ENCODE results near the gene SAYSD1. TPM values are rescaled to one million over a fixed set of nuclear protein-coding genes. Genes with fewer than 3 reads are reported as not detected.

SAYSD1 gene
- total and polyA plus RNA-seq, 2 of the 8 experiments (the other 6 are each of a cell fraction or from before 2014, with no cell fraction given): 6.7 to 7.9 TPM

GRCh38 chr6:39156801-39157200, 41.8 kb upstream of the SAYSD1 start (continued):
- TF ChIP-seq CHD7 (IDR thresholded peaks at IDR 0.05; ENCODE audit: insufficient replicate concordance, low read length) (no peak), HDAC2 (IDR thresholded peaks at IDR 0.05; ENCODE audit: borderline replicate concordance in 1 of 2, low read depth in 2 of 2, low read length in 2 of 2) (no peak), CBX8 (IDR thresholded peaks at IDR 0.05; ENCODE audit: borderline replicate concordance, low read depth, low read length) (no peak), MAFK (IDR thresholded peaks at IDR 0.05; ENCODE audit: low read depth, low read length) (no peak), YY1 (IDR thresholded peaks at IDR 0.05; ENCODE audit: low read depth, low read length) (no peak), CEBPB (IDR thresholded peaks at IDR 0.05; ENCODE audit: low read depth, low read length) (no peak), KDM1A (IDR thresholded peaks at IDR 0.05; ENCODE audit: borderline replicate concordance, low read length) (no peak), SP2 (IDR thresholded peaks at IDR 0.05; ENCODE audit: low read length) (no peak), BCL11A (IDR thresholded peaks at IDR 0.05; ENCODE audit: low read depth in 2 of 2, low read length in 2 of 2) (no peak), RBBP5 (IDR thresholded peaks at IDR 0.05; ENCODE audit: borderline replicate concordance, low read depth, low read length) (no peak)

Data from H1 (cell line).